BE2C (cell line): ENCODE results near the gene RNF212.

Experiments used
- DNase-seq: peaks from one replicate; pipeline ENCODE4 v3.0.0-alpha.2; 2020
- H3K27me3 ChIP-seq: fragments of 250-450 bp; sonication (Bioruptor Pico); 2 replicates; pipeline ENCODE4 v1.5.1; 2020; ENCODE audit warnings: mild to moderate bottlenecking
- H3K36me3 ChIP-seq: fragments of 250-450 bp; sonication (Bioruptor Pico); 2 replicates; pipeline ENCODE4 v1.5.1; 2020; ENCODE audit warnings: mild to moderate bottlenecking
- H3K4me1 ChIP-seq: fragments of 250-450 bp; sonication (Bioruptor Pico); 2 replicates; pipeline ENCODE4 v1.5.1; 2020
- H3K4me3 ChIP-seq: 2 replicates; pipeline ENCODE4 v1.5.1; 2011; ENCODE audit warnings: low read depth, low read length
- H3K9me3 ChIP-seq: fragments of 250-450 bp; sonication (Bioruptor Pico); 2 replicates; pipeline ENCODE4 v1.5.1; 2020
- CTCF ChIP-seq: IDR thresholded peaks from 2 replicates; pipeline ENCODE4 v1.5.1; 2012; ENCODE audit warnings: mild to moderate bottlenecking, low read depth, low read length

RNF212 gene

GRCh38 chr4:1080432-1080831 is 32.9 kb downstream of the RNF212 start:
- Histone ChIP-seq H3K27me3 (peaks cover 58% of the 10 kb centered on the region), H3K9me3 (no peaks in the 10 kb centered on the region), H3K4me1 (no peaks in the 10 kb centered on the region), H3K36me3 (no peaks in the 10 kb centered on the region), H3K4me3 (no peak overlapping the region)
- no peak for DNase-seq
- TF ChIP-seq CTCF, result no peak

- Histone ChIP-seq H3K27me3 (peaks cover 51% of the 10 kb centered on the region), H3K4me3 (no peak overlapping the region), H3K9me3 (no peaks in the 10 kb centered on the region), H3K36me3 (no peaks in the 10 kb centered on the region), H3K4me1 (no peaks in the 10 kb centered on the region)
- DNase-seq, result no peak
- TF ChIP-seq CTCF, result no peak
These were observed 33.6 kb downstream of the RNF212 start for GRCh38 chr4:1079711-1080265.

- no peak for TF ChIP-seq CTCF
- Histone ChIP-seq H3K4me1 (no peaks in the 10 kb centered on the region), H3K27me3 (peaks cover 42% of the 10 kb centered on the region), H3K4me3 (no peak overlapping the region), H3K36me3 (no peaks in the 10 kb centered on the region), H3K9me3 (no peaks in the 10 kb centered on the region)
- DNase-seq, result no peak
These were observed 34.9 kb downstream of the RNF212 start for GRCh38 chr4:1078490-1078889.

- DNase-seq, result no peak
- H3K27me3 ChIP-seq, result peaks cover 41% of the 10 kb centered on the region
- TF ChIP-seq CTCF, result no peak
- H3K4me3 ChIP-seq, result no peak overlapping the region
- no peaks in the 10 kb centered on the region for H3K4me1 ChIP-seq
- no peaks in the 10 kb centered on the region for H3K36me3 ChIP-seq
- no peaks in the 10 kb centered on the region for H3K9me3 ChIP-seq
These were observed 35.5 kb downstream of the RNF212 start for GRCh38 chr4:1077711-1078477.

DNA sequence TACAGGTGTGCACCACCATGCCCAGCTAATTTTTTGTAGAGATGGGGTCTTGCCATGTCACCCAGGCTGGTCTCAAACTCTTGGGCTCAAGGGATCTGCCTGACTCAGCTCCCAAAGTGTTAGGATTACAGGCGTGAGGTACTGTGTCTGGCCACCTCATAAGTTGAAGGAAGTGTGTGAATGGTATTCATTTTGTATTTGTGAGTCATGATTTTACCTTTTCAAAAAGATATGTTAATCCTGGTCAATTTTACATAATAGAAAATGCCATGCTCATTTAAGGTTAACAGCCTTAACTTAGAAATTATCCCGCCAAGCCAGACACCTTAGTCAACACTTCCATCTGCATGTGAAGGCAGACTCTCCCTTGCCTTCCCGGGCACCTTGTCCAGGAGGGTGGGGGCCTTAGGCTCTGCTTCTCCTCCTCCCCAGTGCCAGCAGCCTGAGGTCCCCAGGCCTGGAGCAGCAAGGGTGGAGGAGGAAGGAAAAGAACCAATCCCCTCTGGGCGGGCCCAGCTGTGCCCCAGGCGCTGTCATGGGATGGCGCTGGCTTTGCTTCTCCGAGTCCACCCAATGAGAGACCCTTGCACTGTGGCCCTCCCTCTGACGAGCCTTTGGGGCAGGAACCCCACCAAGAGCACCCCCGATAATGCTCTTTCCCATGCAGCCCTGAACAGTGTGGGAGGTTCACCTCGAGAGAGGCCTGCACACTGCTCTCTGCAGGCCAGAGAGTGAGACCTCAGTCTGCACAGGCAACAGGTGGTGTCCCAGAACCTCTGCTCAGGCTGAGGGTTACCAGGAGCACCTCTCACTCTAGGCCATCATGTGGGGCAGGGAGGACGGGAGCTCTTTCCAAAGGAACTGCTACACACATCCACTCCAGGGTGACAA is 37.3 kb downstream of the RNF212 start:
- H3K4me3 ChIP-seq, result no peak overlapping the region
- H3K27me3 ChIP-seq, result peaks cover 26% of the 10 kb centered on the region

More for the DNA sequence above, 37.3 kb downstream of the RNF212 start:
- Histone ChIP-seq H3K4me1 (no peaks in the 10 kb centered on the region), H3K36me3 (no peaks in the 10 kb centered on the region), H3K9me3 (no peaks in the 10 kb centered on the region)
- DNase-seq, result no peak
- no peak for TF ChIP-seq CTCF
